ENCODE data around the gene DPRX. TPM values are rescaled to one million over a fixed set of nuclear protein-coding genes. Genes with fewer than 3 reads are reported as not detected.

The DPRX gene, protein sequence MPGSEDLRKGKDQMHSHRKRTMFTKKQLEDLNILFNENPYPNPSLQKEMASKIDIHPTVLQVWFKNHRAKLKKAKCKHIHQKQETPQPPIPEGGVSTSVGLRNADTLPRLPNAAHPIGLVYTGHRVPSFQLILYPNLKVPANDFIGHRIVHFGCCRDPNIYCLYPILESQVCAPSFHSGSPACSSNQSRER
- total RNA-seq = not detected

DNA sequence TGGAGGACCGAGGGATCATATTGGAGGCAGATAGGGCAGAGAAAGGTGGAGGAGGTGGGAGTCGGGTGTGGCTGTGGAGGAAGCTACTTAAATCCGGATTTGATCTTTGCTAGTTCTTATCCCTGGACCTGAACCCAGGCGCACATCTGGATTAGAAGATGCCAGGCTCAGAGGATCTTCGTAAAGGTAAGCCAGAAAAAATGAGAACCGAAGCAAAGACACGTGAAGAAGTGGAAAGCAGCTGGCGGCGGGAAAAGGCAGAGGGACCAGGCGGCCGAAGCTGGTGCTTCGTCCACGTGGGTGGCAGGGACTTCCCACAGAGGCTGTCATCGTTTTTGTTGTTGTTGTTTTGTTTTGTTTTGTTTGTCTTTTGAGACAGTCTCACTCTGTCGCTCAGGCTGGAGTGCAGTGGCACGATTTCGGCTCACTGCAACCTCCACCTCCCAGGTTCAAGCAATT, at the start of gene DPRX:
Gene DPRX (plus strand): TSS at position 51 of the 459 bp plus-strand sequence. CDS start 108 bp downstream, at position 159.
- Histone ChIP-seq H3K36me3 (no peaks in the 10 kb centered on the region), H3K4me1 (no peaks in the 10 kb centered on the region), H3K27me3 (no peaks in the 10 kb centered on the region), H3K27ac (no peak within 1 kb of the TSS), H3K4me3 (no peak within 1 kb of the TSS), H3K9me3 (no peaks in the 10 kb centered on the region)
- TF ChIP-seq, protein P1, sequence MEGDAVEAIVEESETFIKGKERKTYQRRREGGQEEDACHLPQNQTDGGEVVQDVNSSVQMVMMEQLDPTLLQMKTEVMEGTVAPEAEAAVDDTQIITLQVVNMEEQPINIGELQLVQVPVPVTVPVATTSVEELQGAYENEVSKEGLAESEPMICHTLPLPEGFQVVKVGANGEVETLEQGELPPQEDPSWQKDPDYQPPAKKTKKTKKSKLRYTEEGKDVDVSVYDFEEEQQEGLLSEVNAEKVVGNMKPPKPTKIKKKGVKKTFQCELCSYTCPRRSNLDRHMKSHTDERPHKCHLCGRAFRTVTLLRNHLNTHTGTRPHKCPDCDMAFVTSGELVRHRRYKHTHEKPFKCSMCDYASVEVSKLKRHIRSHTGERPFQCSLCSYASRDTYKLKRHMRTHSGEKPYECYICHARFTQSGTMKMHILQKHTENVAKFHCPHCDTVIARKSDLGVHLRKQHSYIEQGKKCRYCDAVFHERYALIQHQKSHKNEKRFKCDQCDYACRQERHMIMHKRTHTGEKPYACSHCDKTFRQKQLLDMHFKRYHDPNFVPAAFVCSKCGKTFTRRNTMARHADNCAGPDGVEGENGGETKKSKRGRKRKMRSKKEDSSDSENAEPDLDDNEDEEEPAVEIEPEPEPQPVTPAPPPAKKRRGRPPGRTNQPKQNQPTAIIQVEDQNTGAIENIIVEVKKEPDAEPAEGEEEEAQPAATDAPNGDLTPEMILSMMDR (IDR thresholded peaks at IDR 0.05) = no peak
- TF ChIP-seq POLR2A (IDR thresholded peaks at IDR 0.05) (no peak), EP300 (IDR thresholded peaks at IDR 0.05) (no peak), POLR2AphosphoS5 (IDR thresholded peaks at IDR 0.05) (no peak)
- WGBS = 88% methylated on average over 17 of the region's 17 CpGs
- no peak for DNase-seq (ENCODE audit: low spot score in 2 of 2)

DNA sequence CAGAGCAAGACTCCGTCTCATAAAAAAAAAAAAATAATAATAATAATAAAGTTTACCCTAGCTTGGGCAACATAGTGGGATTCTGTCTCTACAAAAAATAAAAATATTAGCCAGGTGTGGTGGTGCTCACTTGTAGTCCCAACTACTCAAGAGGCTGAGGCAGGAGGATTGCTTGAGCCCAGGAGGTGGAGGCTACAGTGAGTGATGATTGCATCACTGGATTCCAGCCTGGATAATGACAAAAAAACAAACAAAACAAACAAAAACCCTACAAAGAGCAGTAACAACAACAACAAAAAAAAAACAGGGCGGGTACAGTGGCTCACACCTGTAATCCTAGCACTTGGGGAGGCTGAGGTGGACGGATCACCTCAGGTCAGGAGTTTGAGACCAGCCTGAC, 48.6 kb upstream of the DPRX start:
- TF ChIP-seq, protein P1 (IDR thresholded peaks at IDR 0.05) = no peak
- TF ChIP-seq EP300 (IDR thresholded peaks at IDR 0.05) (no peak), POLR2A (IDR thresholded peaks at IDR 0.05) (no peak), POLR2AphosphoS5 (IDR thresholded peaks at IDR 0.05) (no peak)
- peaks cover 4% of the 10 kb centered on the region for H3K9me3 ChIP-seq
- H3K27me3 ChIP-seq = no peaks in the 10 kb centered on the region
- H3K27ac ChIP-seq = no peak overlapping the region
- H3K4me1 ChIP-seq = no peaks in the 10 kb centered on the region
- WGBS = 83% methylated on average over 3 of the region's 3 CpGs
- DNase-seq (ENCODE audit: low spot score in 2 of 2) = no peak
- H3K4me3 ChIP-seq = no peak overlapping the region
- peaks cover 13% of the 10 kb centered on the region for H3K36me3 ChIP-seq

GRCh38 chr19:53586277-53586691, 45.5 kb upstream of the DPRX start:
- WGBS = 93% methylated on average over 6 of the region's 6 CpGs
- H3K27me3 ChIP-seq = no peaks in the 10 kb centered on the region
- no peak for TF ChIP-seq POLR2A (IDR thresholded peaks at IDR 0.05)
- no peak for TF ChIP-seq EP300 (IDR thresholded peaks at IDR 0.05)
- TF ChIP-seq, protein P1 (IDR thresholded peaks at IDR 0.05) = no peak
- no peak for TF ChIP-seq POLR2AphosphoS5 (IDR thresholded peaks at IDR 0.05)
- no peak for DNase-seq (ENCODE audit: low spot score in 2 of 2)
- no peaks in the 10 kb centered on the region for H3K9me3 ChIP-seq
- H3K4me3 ChIP-seq = no peak overlapping the region
- no peaks in the 10 kb centered on the region for H3K36me3 ChIP-seq
- no peak overlapping the region for H3K27ac ChIP-seq
- no peaks in the 10 kb centered on the region for H3K4me1 ChIP-seq

GRCh38 chr19:53594811-53595509, 36.8 kb upstream of the DPRX start:
- Histone ChIP-seq H3K36me3 (no peaks in the 10 kb centered on the region), H3K4me3 (no peak overlapping the region), H3K27ac (no peak overlapping the region), H3K9me3 (no peaks in the 10 kb centered on the region), H3K27me3 (no peaks in the 10 kb centered on the region), H3K4me1 (no peaks in the 10 kb centered on the region)
- 54% methylated on average over 13 of the region's 14 CpGs for WGBS
- no peak for DNase-seq (ENCODE audit: low spot score in 2 of 2)
- TF ChIP-seq, protein P1 (IDR thresholded peaks at IDR 0.05) = no peak
- TF ChIP-seq EP300 (IDR thresholded peaks at IDR 0.05) (no peak), POLR2A (IDR thresholded peaks at IDR 0.05) (no peak), POLR2AphosphoS5 (IDR thresholded peaks at IDR 0.05) (no peak)

GRCh38 chr19:53595510-53595867, 36.3 kb upstream of the DPRX start:
- WGBS = 83% methylated on average over 4 of the region's 9 CpGs
- Histone ChIP-seq H3K27me3 (no peaks in the 10 kb centered on the region), H3K36me3 (no peaks in the 10 kb centered on the region), H3K27ac (no peak overlapping the region), H3K9me3 (no peaks in the 10 kb centered on the region), H3K4me1 (no peaks in the 10 kb centered on the region), H3K4me3 (no peak overlapping the region)
- no peak for DNase-seq (ENCODE audit: low spot score in 2 of 2)
- TF ChIP-seq, protein P1 (IDR thresholded peaks at IDR 0.05) = no peak
- TF ChIP-seq POLR2AphosphoS5 (IDR thresholded peaks at IDR 0.05) (no peak), EP300 (IDR thresholded peaks at IDR 0.05) (no peak), POLR2A (IDR thresholded peaks at IDR 0.05) (no peak)
